ENCODE results near the gene CALML6. TPM values are rescaled to one million over a fixed set of nuclear protein-coding genes. Genes with fewer than 3 reads are reported as not detected.

The CALML6 gene
- total RNA-seq, 1 donor from 2014 or later: not detected

DNA sequence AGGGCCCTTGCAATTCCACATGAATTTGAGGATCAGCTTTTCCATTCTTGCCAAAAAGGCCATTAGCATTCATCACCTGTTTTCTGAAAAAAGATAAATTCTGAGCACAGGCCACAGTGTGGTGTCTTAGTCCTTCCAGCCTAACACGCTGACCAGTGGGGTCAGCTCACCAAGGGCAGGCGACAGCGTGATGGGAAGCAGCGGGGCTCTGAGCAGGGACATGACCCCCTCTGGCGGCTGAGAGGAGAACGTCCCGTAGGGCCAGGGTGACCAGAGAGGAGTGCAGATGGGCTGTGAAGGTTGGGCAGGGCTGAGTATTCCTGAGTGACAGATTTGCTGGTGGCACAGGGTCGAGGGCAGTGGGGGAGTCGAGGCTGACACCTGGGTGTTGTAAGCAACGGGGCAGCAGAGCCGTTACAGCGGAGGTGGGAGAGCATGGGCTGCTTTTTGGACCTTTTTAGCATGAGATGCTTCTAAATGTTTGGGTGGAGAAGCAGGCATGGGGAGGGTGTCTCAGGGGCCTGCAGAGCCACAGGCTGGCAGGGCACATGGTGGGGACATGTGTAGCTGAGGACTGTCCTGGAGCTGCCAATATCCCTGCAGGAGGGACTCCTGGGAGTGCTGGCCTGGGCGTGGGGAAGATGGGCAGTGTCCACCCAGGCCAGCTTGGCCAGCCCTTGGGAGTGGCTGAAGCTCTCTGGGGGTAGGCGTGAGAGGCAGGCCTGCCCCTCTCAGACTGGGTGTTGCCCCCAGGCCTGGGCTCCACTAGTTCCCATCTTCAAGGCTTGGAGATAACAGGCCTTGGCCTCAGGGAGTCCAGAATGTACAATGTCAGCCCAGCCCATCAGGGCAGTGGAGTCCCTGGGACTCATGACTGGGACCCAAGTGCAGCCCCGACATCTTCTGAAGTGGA is 8.6 kb upstream of the CALML6 start:
- ATAC-seq (peak; percentile 71), DNase-seq (ENCODE audit: missing footprints) (peak; percentile 93)
- intact Hi-C loops (cut with DNase I): loop anchor here (5.0 kb wide), 1 partner anchor 124 kb away; no protein-coding TSS in a partner anchor

DNA sequence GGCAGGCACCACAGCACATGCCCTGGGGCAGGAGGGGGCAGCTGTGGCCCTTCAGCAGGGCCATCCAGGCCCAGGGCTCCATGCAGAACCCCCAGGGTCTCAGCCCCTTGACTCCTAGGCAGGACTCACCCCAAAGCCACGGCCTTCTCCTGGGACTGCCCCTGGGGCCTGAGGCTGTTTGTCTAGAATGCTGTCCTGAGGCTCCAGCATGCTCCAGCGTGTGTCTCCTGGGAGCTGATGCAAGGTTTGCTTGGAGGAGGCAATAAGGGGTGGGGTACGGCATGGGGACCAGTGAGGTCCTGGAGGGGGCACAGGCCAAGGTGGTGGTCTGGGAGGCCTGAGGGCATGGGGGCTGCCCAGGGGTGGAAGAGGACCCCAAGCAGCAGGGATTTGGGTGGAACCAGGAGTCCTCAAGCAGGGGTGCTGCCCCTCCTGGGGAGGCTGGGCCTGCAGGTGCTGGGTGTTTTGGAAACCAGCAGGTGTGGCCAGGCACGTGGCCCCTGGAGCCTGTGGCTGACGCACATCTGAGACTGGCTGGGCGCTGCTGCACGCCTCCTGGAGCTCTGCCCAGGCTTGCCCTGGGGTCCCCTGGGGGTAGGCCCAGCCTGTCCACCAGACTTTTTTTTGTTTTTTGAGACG is 7.8 kb upstream of the CALML6 start:
- ATAC-seq: no peak
- intact Hi-C loops (cut with DNase I): loop anchor here (5.0 kb wide), 1 partner anchor 125 kb away; no protein-coding TSS in a partner anchor
- DNase-seq (ENCODE audit: missing footprints): peak; percentile 63

- ATAC-seq (peak; percentile 9), DNase-seq (ENCODE audit: missing footprints) (no peak)
- intact Hi-C loops (cut with DNase I): loop anchor here (5.0 kb wide), 1 partner anchor 126 kb away; no protein-coding TSS in a partner anchor
Observed at GRCh38 chr1:1908506-1908791, 6.6 kb upstream of the CALML6 start.

GRCh38 chr1:1910033-1910465 is 5.0 kb upstream of the CALML6 start:
- intact Hi-C loops (cut with DNase I): no loop called here
- DNase-seq (ENCODE audit: missing footprints) (no peak), ATAC-seq (no peak)

DNA sequence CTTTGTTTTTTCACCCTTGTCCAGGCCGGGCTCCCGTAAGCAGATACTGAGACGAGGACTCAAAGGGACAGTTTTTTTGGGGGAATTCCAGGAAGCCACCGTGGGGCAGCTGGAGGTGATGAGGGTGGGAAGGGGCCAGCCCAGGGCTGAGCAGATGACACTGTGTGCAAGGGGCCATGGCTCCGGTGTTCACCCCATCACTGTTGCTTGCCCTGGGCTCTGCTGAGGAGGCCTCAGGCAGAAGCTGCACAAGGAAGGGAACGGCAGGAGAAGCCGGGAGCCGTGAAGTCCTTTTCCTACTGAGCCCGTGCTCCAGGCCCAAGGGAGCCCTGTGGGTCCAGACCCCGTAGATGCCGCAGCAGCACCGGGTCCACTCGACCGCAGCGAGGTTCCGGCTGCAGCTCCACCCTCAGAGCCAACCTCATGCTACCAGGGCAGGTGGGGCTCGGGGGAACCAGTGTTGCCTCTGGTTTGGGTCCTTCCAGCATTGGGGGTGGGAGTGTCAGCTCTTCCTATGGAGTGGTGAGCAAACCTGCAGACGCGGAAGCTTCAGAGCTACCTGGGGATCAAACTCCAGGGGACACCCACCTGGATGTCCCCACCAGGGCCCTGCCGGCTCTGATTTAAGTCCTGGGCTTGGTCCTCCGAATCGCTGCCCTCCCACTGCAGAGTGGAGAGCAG is 4.3 kb upstream of the CALML6 start:
- intact Hi-C loops (cut with DNase I): no loop called here
- peak; percentile 50 for DNase-seq (ENCODE audit: missing footprints)
- no peak for ATAC-seq

DNA sequence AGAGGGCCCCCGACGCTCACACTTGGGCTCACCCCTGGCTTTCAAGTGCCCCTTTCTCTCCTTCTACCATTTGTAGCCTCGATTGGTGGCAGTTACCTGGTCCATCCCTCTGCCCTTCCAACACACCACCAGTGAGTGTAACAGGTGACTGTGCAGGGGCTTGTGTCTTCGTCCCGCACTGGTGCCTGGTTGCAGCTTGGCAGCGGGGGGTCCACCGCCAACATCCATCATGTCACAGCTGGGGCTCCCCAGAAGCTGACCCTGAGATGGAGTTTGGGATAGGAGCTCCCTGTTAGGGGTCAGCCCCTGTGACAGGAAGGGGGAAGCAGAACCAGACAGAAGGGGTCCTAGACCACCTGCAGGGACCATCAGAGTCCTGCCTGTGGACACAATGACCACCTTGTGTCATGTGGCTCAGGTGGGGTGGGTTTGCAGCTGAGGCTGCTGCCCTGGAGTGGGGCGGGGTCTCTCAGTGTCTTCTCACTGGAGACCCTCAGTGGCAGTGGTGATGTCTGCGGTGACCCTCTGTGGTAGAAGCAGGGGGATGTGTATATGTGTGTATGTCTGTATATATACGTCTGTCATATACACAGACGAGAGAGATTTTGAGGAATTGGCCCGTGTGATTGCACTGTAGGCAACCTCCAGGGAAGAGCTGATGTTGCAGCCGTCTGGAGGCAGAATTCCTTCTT is 3.6 kb upstream of the CALML6 start:
- DNase-seq (ENCODE audit: missing footprints): peak; percentile 3
- intact Hi-C loops (cut with DNase I): no loop called here
- no peak for ATAC-seq

GRCh38 chr1:1914101-1914970 is 724 bp upstream of the CALML6 start:
- DNase-seq (ENCODE audit: missing footprints): peak; percentile 61
- ATAC-seq: no peak
- intact Hi-C loops (cut with DNase I): no loop called here

- no peak for ATAC-seq
- intact Hi-C loops (cut with DNase I): no loop called here
- DNase-seq (ENCODE audit: missing footprints): peak; percentile 49
Observed at GRCh38 chr1:1915911-1916840, 1.1 kb downstream of the CALML6 start.

- DNase-seq (ENCODE audit: missing footprints): peak; percentile 44
- intact Hi-C loops (cut with DNase I): no loop called here
- ATAC-seq: no peak
Observed at GRCh38 chr1:1916851-1917251, 1.8 kb downstream of the CALML6 start.

DNA sequence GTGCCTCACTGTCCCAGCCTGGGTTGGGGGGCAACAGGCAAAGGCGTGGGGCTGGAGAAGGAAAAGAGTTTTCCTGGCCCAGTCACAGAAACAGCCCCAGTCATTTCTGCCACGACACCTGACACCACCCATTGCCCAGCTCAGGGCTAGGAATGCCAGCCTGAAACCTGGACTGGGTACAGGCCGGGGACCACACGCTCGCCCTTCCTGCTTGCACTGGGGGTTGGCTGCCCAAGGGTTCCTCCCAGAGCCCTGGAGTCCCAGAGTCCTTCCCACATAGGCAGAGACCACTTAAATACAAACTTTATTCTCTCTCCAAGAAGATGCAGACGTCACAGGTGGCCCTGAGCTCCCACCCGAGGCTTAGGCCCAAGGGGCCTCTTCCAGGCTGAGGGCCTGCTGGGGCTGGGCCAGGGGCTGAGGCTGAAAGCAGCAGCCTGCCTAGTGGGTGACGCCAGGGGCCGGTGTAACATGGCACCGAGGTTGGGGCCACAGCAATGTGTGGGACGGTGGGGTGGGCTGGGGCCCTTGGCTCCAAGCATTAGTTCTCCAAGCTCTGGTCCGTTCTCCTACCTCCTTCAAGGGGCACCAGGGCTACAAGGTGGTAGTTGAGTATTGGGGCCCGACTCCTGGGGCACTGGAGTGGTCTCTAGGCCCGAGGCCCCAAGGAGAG is 2.4 kb downstream of the CALML6 start:
- DNase-seq (ENCODE audit: missing footprints): peak; percentile 58
- no peak for ATAC-seq
- intact Hi-C loops (cut with DNase I): no loop called here

GRCh38 chr1:1917995-1918900 is 3.2 kb downstream of the CALML6 start:
- ATAC-seq (no peak), DNase-seq (ENCODE audit: missing footprints) (peak; percentile 55)
- intact Hi-C loops (cut with DNase I): no loop called here

DNA sequence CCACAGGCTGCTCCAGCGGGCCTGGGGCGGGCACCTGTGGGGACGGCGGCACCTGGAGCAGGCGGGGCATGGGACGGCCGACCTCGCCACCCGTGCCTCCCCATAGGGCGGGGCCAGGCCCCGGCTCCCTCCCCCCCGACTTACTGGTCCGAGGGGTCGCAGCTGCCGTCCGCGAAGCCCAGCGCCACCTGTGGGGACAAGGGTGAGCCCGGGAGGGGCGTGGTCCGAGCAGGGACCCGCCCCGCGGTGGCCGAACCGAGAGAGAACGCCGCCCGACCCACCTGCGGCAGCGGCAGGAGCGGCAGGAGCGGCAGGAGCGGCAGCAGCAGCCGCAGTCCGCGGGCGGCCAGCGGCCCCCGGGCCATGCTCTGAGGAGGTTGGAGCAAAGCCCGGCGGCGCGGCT is 3.8 kb downstream of the CALML6 start, which contains the start of gene TMEM52:
Gene TMEM52 (minus strand): TSS at position 379 of the 403 bp plus-strand sequence. CDS start 14 bp downstream, at position 365.
- intact Hi-C loops (cut with DNase I): no loop called here
- DNase-seq (ENCODE audit: missing footprints) (no peak), ATAC-seq (no peak)

GRCh38 chr1:1919304-1920056 is 4.4 kb downstream of the CALML6 start:
- intact Hi-C loops (cut with DNase I): no loop called here
- peak; percentile 94 for ATAC-seq
- peak; percentile 99 for DNase-seq (ENCODE audit: missing footprints)

GRCh38 chr1:1920057-1920607 is 5.1 kb downstream of the CALML6 start:
- DNase-seq (ENCODE audit: missing footprints) (no peak), ATAC-seq (no peak)
- intact Hi-C loops (cut with DNase I): no loop called here

All from Right ventricle myocardium inferior (tissue), 1 donor.